Type B pancreatic cell (in vitro differentiated cells): ENCODE measurements around the gene NHSL1. TPM values are rescaled to one million over a fixed set of nuclear protein-coding genes. Genes with fewer than 3 reads are reported as not detected.

Experiments
- DNase-seq: peaks from one replicate; pipeline ENCODE4 v3.0.0; 2021; ENCODE audit warnings: mixed read lengths; ENCODE audit not compliant: unreplicated experiment; ENCODE audit errors: extremely low spot score
- H3K27ac Mint-ChIP-seq: 2 replicates; pipeline ENCODE4 v1.8.0; 2021; ENCODE audit warnings: mild to moderate bottlenecking, mixed read lengths
- H3K27me3 Mint-ChIP-seq: 2 replicates; pipeline ENCODE4 v1.8.0; 2021; ENCODE audit warnings: mixed read lengths
- H3K36me3 Mint-ChIP-seq: 2 replicates; pipeline ENCODE4 v1.8.0; 2021; ENCODE audit warnings: mixed read lengths
- H3K4me1 Mint-ChIP-seq: one replicate; pipeline ENCODE4 v1.8.0; 2021; ENCODE audit warnings: mixed read lengths; ENCODE audit not compliant: unreplicated experiment
- H3K4me3 Mint-ChIP-seq: 2 replicates; pipeline ENCODE4 v1.8.0; 2021; ENCODE audit warnings: mild to moderate bottlenecking, mixed read lengths
- H3K9me3 Mint-ChIP-seq: 2 replicates; pipeline ENCODE4 v1.8.0; 2021; ENCODE audit warnings: mixed read lengths
- CTCF ChIP-seq: fragments of 200-600 bp; sonication (generic); conservative IDR thresholded peaks from 2 replicates; pipeline ENCODE4 v1.5.0; 2021; ENCODE audit warnings: antibody characterized with exemption, mild to moderate bottlenecking
- total RNA-seq: library from RNA; stranded (reverse); gene quantifications from 2 replicates; pipeline ENCODE4 v1.2.1, GENCODE V29; 2021; ENCODE audit warnings: low replicate concordance

Gene NHSL1
- total RNA-seq, 1 donor from 2014 or later = 29.7 TPM

GRCh38 chr6:138454981-138455706 is 44.1 kb downstream of the NHSL1 start:
- no peaks in the 10 kb centered on the region for H3K9me3 Mint-ChIP-seq
- peak overlapping the region; percentile 92 for H3K27ac Mint-ChIP-seq
- H3K4me1 Mint-ChIP-seq = peaks cover 16% of the 10 kb centered on the region
- no peak overlapping the region for H3K4me3 Mint-ChIP-seq
- peaks cover 4% of the 10 kb centered on the region for H3K36me3 Mint-ChIP-seq
- no peak for TF ChIP-seq CTCF
- no peaks in the 10 kb centered on the region for H3K27me3 Mint-ChIP-seq
- DNase-seq = no peak

GRCh38 chr6:138451043-138451442 is 48.3 kb downstream of the NHSL1 start:
- no peak for TF ChIP-seq CTCF

GRCh38 chr6:138450445-138450844 is 48.8 kb downstream of the NHSL1 start:
- H3K27ac Mint-ChIP-seq = peak overlapping the region; percentile 22
- peaks cover 19% of the 10 kb centered on the region for H3K4me1 Mint-ChIP-seq
- H3K4me3 Mint-ChIP-seq = no peak overlapping the region
- TF ChIP-seq CTCF = no peak
- DNase-seq = no peak
- no peaks in the 10 kb centered on the region for H3K27me3 Mint-ChIP-seq
- peaks cover 5% of the 10 kb centered on the region for H3K36me3 Mint-ChIP-seq
- H3K9me3 Mint-ChIP-seq = no peaks in the 10 kb centered on the region

More at GRCh38 chr6:138451043-138451442, 48.3 kb downstream of the NHSL1 start:
- DNase-seq = no peak
- no peak overlapping the region for H3K4me3 Mint-ChIP-seq
- no peaks in the 10 kb centered on the region for H3K9me3 Mint-ChIP-seq
- H3K4me1 Mint-ChIP-seq = peaks cover 19% of the 10 kb centered on the region
- H3K27me3 Mint-ChIP-seq = no peaks in the 10 kb centered on the region
- H3K27ac Mint-ChIP-seq = no peak overlapping the region
- H3K36me3 Mint-ChIP-seq = peaks cover 5% of the 10 kb centered on the region

GRCh38 chr6:138446821-138447220 is 52.5 kb downstream of the NHSL1 start:
- Mint-ChIP-seq H3K4me3 (no peak overlapping the region), H3K27ac (no peak overlapping the region), H3K4me1 (peaks cover 14% of the 10 kb centered on the region), H3K9me3 (no peaks in the 10 kb centered on the region), H3K36me3 (peaks cover 10% of the 10 kb centered on the region), H3K27me3 (no peaks in the 10 kb centered on the region)
- DNase-seq = no peak
- TF ChIP-seq CTCF = no peak

- H3K27ac Mint-ChIP-seq = no peak overlapping the region
These were observed 55.3 kb downstream of the NHSL1 start for GRCh38 chr6:138443979-138444378.

More at GRCh38 chr6:138443979-138444378, 55.3 kb downstream of the NHSL1 start:
- Mint-ChIP-seq H3K4me1 (no peaks in the 10 kb centered on the region), H3K9me3 (no peaks in the 10 kb centered on the region), H3K4me3 (no peak overlapping the region), H3K36me3 (peaks cover 24% of the 10 kb centered on the region), H3K27me3 (no peaks in the 10 kb centered on the region)
- no peak for DNase-seq
- TF ChIP-seq CTCF = no peak
